Body of pancreas (tissue), 4 donors: ENCODE measurements around the gene PXYLP1. TPM values are rescaled to one million over a fixed set of nuclear protein-coding genes. Genes with fewer than 3 reads are reported as not detected.
A peak's percentile ranks its signal among the peaks of the same experiment; 100 is the strongest.

Source experiments
- ATAC-seq: fragments of 150-250 bp; one replicate; pipeline ENCODE4 v1.9.1; 2016
- DNase-seq, 4 donors: peaks; one replicate each; pipeline ENCODE4 v3.0.0-alpha.2; 2019
- H3K27ac ChIP-seq, 4 donors: fragments of 200-600 bp; sonication (generic); 1 replicate in 3 of 4; 2 replicates in 1 of 4; pipeline versions ENCODE4 v1.5.1 to v1.6.1; 2016 to 2019; ENCODE audit warnings: mild to moderate bottlenecking in 1 of 4, mixed read lengths in 1 of 4, moderate library complexity in 1 of 4
- H3K27me3 ChIP-seq, 2 donors: fragments of 200-600 bp; sonication (generic); one replicate each; pipeline ENCODE4 v1.6.0; 2016; ENCODE audit warnings: mild to moderate bottlenecking in 1 of 2
- H3K36me3 ChIP-seq, 2 donors: fragments of 200-600 bp; sonication (generic); replicated peaks in 1 of 2; 2 replicates each; pipeline ENCODE4 v1.5.1; 2016; ENCODE audit warnings: low read depth in 2 of 2; ENCODE audit not compliant: insufficient read depth in 1 of 2
- H3K4me1 ChIP-seq: fragments of 200-600 bp; sonication (generic); one replicate; pipeline ENCODE4 v1.6.0; 2016
- H3K4me3 ChIP-seq, 2 donors: fragments of 200-600 bp; sonication (generic); 1 replicate in 1 of 2; 2 replicates in 1 of 2; pipeline ENCODE4 v1.5.1; 2016 to 2019
- H3K9me3 ChIP-seq, 3 donors: fragments of 200-600 bp; sonication (generic); 1 replicate in 2 of 3; 2 replicates in 1 of 3; pipeline ENCODE4 v1.5.1; 2016
- POLR2A ChIP-seq, 3 donors: fragments of 450-650 bp; IDR thresholded peaks; one replicate each; pipeline ENCODE4 v1.6.1; 2016; ENCODE audit warnings: antibody characterized with exemption in 3 of 3, mild to moderate bottlenecking in 2 of 3
- WGBS, 2 donors: methylation state at CpG; one replicate each; pipeline ENCODE4 v1.1.5; 2017; 5-methylcytosine and 5-hydroxymethylcytosine counted together
- intact Hi-C: fragments of 100-400 bp; cut with DNase I; formaldehyde crosslinking; loops from one replicate; pipeline ENCODE4 v1.15.1; 2023
- total RNA-seq, 2 donors: library from RNA; depleted of rRNA; stranded (reverse); fragments of >200 nt; gene quantifications; one replicate each; pipeline ENCODE4 v1.1.0, GENCODE V29; 2016
- TF ChIP-seq, protein P1 (sequence below), 7 experiments: fragments of 450-650 bp in 4 of 7; fragments of 200-600 bp in 3 of 7; sonication (generic) in 3 of 7; IDR thresholded peaks; one replicate each; pipeline ENCODE4 v1.5.1; 2016 to 2019; ENCODE audit warnings: antibody characterized with exemption in 7 of 7

The PXYLP1 gene
- total RNA-seq, 2 donors from 2014 or later = 9.9 to 10.5 TPM

DNA sequence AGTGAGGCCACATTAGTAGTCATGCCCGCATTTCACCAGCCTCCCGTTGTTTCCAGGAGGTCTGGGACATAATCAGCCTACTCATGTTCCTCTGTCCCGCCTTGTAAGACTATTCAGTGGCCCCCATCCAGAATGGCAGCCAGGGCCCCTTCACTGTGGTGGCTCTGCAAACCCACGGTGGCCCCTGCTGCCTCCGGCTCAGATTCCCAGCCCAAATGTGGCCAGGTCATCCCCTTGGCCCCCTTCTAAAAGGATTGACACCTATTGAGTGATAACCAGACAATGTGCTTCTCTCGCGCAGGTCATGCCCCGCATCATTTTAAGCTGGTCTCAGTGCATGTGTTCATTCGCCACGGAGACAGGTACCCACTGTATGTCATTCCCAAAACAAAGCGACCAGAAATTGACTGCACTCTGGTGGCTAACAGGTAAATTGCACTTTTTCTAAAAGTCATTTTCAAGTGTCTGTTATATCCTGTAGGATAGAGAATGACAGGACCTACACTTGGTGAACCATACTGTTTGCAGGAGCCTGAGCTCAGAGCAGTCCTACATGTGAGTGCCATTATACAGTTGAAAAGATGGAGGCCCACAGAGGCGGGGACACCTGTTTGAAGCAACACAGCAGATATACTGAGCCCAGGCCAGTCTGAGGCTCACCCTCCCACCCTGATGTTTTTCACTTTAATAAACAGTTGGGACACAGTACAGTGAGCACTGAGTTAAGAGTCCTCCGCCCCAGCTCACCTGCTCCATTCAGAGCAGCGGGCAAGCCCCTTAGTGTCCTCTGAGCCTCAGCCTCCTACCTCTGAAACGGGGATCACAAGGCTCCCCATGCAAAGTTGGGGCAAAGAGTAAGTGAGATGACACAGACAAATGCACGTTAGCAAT lies 47.7 kb downstream of the PXYLP1 start:
- ATAC-seq = peak; percentile 72
- 50 to 61% methylated on average over 16 of the region's 16 CpGs for WGBS, 2 donors
- Histone ChIP-seq H3K27ac (no peak overlapping the region), H3K4me1 (no peaks in the 10 kb centered on the region), H3K9me3 (no peaks in the 10 kb centered on the region), H3K27me3 (no peaks in the 10 kb centered on the region), H3K4me3 (no peak overlapping the region), H3K36me3 (no peaks in the 10 kb centered on the region)
- intact Hi-C loops = no loop called here
- peak in 1 of 4 donors; percentile 19 for DNase-seq
- TF ChIP-seq, protein P1, sequence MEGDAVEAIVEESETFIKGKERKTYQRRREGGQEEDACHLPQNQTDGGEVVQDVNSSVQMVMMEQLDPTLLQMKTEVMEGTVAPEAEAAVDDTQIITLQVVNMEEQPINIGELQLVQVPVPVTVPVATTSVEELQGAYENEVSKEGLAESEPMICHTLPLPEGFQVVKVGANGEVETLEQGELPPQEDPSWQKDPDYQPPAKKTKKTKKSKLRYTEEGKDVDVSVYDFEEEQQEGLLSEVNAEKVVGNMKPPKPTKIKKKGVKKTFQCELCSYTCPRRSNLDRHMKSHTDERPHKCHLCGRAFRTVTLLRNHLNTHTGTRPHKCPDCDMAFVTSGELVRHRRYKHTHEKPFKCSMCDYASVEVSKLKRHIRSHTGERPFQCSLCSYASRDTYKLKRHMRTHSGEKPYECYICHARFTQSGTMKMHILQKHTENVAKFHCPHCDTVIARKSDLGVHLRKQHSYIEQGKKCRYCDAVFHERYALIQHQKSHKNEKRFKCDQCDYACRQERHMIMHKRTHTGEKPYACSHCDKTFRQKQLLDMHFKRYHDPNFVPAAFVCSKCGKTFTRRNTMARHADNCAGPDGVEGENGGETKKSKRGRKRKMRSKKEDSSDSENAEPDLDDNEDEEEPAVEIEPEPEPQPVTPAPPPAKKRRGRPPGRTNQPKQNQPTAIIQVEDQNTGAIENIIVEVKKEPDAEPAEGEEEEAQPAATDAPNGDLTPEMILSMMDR (IDR thresholded peaks at IDR 0.05) = peak in 6 of 7 experiments; percentile 31 to 59 (median 54)
- TF ChIP-seq POLR2A (IDR thresholded peaks at IDR 0.05) = no peak

DNA sequence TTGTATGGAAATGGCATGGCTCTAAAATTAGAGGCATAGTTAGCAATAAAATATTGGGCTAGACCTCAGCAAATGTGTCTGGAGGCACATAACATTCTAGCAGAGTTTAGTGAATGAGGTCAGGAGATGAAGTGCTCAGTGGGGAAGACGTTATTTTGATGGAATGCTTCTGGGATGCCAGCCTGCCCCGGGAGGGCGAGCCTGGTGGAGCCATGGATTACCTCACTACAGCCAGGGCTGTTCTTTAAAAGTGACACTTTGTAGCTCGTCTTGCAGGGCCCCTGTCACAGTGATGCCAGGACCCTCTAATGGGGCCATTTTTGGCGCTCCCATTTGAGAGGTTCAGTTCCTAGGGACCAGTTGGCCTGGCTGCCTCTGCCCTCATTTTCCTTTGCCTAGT lies 48.5 kb downstream of the PXYLP1 start:
- H3K27me3 ChIP-seq = no peaks in the 10 kb centered on the region
- no peak for DNase-seq
- H3K36me3 ChIP-seq = no peaks in the 10 kb centered on the region
- H3K9me3 ChIP-seq = no peaks in the 10 kb centered on the region
- ATAC-seq = no peak
- no peak for TF ChIP-seq POLR2A (IDR thresholded peaks at IDR 0.05)
- TF ChIP-seq, protein P1 (IDR thresholded peaks at IDR 0.05) = no peak
- intact Hi-C loops = no loop called here
- 79 to 84% methylated on average over 5 of the region's 5 CpGs for WGBS, 2 donors
- no peak overlapping the region for H3K4me3 ChIP-seq
- H3K27ac ChIP-seq = no peak overlapping the region
- no peaks in the 10 kb centered on the region for H3K4me1 ChIP-seq

DNA sequence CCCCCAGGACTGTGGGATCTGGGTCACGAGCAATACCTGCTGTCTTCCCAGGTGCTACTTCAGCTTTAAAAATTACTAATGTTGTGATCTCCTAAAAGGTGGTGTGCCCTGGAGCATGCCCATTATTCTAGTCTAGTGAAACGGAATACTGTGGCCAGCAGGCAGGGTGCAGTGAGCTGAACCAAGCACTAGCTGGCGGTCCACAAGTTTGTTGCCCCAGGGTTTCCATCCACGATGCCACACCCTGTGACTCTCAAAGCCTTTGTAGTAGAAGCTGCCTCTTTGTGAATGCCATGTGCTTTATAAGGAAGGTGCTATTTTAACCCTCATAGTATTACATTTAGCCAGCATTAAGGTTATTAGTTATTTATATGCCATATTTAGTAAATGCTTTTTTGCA lies 49.1 kb downstream of the PXYLP1 start:
- no peaks in the 10 kb centered on the region for H3K4me1 ChIP-seq
- no peak overlapping the region for H3K4me3 ChIP-seq
- TF ChIP-seq POLR2A (IDR thresholded peaks at IDR 0.05) = no peak
- TF ChIP-seq, protein P1 (IDR thresholded peaks at IDR 0.05) = no peak
- H3K36me3 ChIP-seq = no peaks in the 10 kb centered on the region
- no peaks in the 10 kb centered on the region for H3K27me3 ChIP-seq
- intact Hi-C loops = no loop called here
- WGBS, 2 donors = 85 to 90% methylated on average over 4 of the region's 4 CpGs
- ATAC-seq (no peak), DNase-seq (no peak)
- no peak overlapping the region for H3K27ac ChIP-seq
- no peaks in the 10 kb centered on the region for H3K9me3 ChIP-seq

DNA sequence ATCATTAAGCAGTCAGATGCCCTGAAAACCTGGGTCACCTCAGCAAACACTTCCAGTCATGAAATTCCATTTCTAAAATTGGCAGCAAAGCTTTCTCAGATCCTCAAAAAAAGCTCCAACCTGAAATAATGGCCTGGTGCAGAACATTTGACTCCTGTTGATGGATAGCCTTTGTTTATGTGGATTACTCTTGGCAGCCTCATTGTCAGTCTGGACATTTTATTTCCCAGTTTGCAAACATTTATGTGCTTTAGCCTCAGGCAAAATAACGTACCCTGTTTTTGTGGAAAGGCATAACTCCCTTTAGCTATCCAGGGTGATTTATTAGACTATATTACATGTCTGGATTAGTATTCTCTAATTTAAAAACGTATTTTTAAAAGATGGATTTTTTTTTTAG lies 53.9 kb downstream of the PXYLP1 start:
- ATAC-seq (no peak), DNase-seq (no peak)
- no peak overlapping the region for H3K4me3 ChIP-seq
- no peaks in the 10 kb centered on the region for H3K4me1 ChIP-seq
- no peaks in the 10 kb centered on the region for H3K9me3 ChIP-seq
- H3K36me3 ChIP-seq = peaks cover 0 to 3% of the 10 kb centered on the region in 2 donors
- no peak overlapping the region for H3K27ac ChIP-seq
- WGBS, 2 donors = 81 to 91% methylated on average over 2 of the region's 2 CpGs
- no peaks in the 10 kb centered on the region for H3K27me3 ChIP-seq
- TF ChIP-seq, protein P1 (IDR thresholded peaks at IDR 0.05) = no peak
- no peak for TF ChIP-seq POLR2A (IDR thresholded peaks at IDR 0.05)
- intact Hi-C loops = no loop called here

DNA sequence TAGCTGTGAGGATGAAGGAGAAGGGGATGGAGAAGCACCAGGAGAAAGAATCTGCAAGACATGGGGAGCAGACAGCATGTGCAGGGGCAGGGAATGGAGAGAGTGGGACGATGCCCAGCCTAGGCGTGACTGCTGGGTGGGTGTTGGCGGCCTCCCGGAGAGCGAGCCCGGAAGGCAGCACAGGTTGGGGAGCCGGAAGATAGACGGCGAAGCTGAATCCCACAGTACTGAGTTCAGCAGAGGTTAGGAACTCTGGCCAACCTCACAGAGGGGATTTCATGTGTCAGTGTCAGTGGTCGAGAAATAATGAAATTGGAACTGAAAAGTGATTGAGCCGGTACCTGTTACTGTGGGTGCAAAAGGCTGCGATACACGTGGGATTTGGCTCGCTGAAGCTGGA lies 55.2 kb downstream of the PXYLP1 start:
- intact Hi-C loops = no loop called here
- no peak for ATAC-seq

More for the DNA sequence above, 55.2 kb downstream of the PXYLP1 start:
- DNase-seq = no peak
- Histone ChIP-seq H3K36me3 (peaks cover 0 to 3% of the 10 kb centered on the region in 2 donors), H3K27ac (no peak overlapping the region), H3K27me3 (no peaks in the 10 kb centered on the region), H3K4me3 (no peak overlapping the region), H3K4me1 (no peaks in the 10 kb centered on the region), H3K9me3 (no peaks in the 10 kb centered on the region)
- TF ChIP-seq, protein P1 (IDR thresholded peaks at IDR 0.05) = no peak
- TF ChIP-seq POLR2A (IDR thresholded peaks at IDR 0.05) = no peak
- 86 to 93% methylated on average over 14 of the region's 14 CpGs for WGBS, 2 donors
